Measurements from ENCODE around the gene PERP. TPM values are rescaled to one million over a fixed set of nuclear protein-coding genes. Genes with fewer than 3 reads are reported as not detected.

Gene PERP
- polyA plus RNA-seq, 1 of the 3 experiments (the other 2 are of a cell fraction) = 0.02 TPM

DNA sequence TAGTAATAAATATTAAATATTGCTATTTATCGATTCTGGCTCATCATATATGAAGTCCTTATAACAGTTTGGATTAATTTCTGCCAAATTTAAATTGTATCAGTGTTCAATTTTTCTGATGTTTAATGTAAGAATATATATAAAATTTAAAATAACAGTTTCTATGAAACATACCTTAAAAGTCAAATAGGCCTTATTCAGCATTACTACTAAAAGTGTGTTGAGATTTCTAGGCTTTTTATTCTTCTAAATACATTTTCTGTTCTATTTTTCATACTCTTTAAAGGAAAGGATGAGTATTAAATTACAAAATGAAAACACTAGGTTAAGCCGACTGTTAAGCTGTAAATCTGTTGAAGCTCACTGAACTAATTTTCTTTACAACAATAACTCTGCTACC is 13.6 kb downstream of the PERP start:
- Histone ChIP-seq H3K4me2 (no peak overlapping the region), H3K9me3 (no peaks in the 10 kb centered on the region), H3K9ac (no peak overlapping the region), H3K79me2 (ENCODE audit: insufficient read depth) (no peaks in the 10 kb centered on the region), H3K4me1 (ENCODE audit: control insufficient read depth in 1 of 2, insufficient read depth in 2 of 2, low read depth in 1 of 2, low read length in 1 of 2) (no peaks in the 10 kb centered on the region), H3K9me2 (no peaks in the 10 kb centered on the region), H3K27ac (ENCODE audit: low read depth in 2 of 2, low read length in 1 of 2) (no peak overlapping the region), H2AFZ (ENCODE audit: low read depth) (no peak overlapping the region), H4K20me1 (ENCODE audit: insufficient read depth) (no peaks in the 10 kb centered on the region), H3K27me3 (ENCODE audit: insufficient read depth) (no peaks in the 10 kb centered on the region; the same call in 1 of the 2 replicates), H3F3A (replicated peaks; ENCODE audit: insufficient read depth) (no peaks in the 10 kb centered on the region), H3K4me3 (ENCODE audit: low read depth in 2 of 2, low read length in 1 of 2) (no peak overlapping the region), H3K36me3 (replicated peaks in 1 of 2; ENCODE audit: control insufficient read depth in 1 of 2, insufficient read depth in 2 of 2, low read length in 1 of 2) (no peaks in the 10 kb centered on the region)
- TF ChIP-seq SMC3 (IDR thresholded peaks at IDR 0.05; ENCODE audit: low read depth, low read length) (no peak), GABPA (IDR thresholded peaks at IDR 0.05; ENCODE audit: low read depth) (no peak), RFX5 (IDR thresholded peaks at IDR 0.05; ENCODE audit: low read length) (no peak), EZH2phosphoT487 (IDR thresholded peaks at IDR 0.05; ENCODE audit: borderline replicate concordance, low read depth) (no peak), NFIC (IDR thresholded peaks at IDR 0.05; ENCODE audit: borderline replicate concordance) (no peak)
- TF ChIP-seq, protein P1, sequence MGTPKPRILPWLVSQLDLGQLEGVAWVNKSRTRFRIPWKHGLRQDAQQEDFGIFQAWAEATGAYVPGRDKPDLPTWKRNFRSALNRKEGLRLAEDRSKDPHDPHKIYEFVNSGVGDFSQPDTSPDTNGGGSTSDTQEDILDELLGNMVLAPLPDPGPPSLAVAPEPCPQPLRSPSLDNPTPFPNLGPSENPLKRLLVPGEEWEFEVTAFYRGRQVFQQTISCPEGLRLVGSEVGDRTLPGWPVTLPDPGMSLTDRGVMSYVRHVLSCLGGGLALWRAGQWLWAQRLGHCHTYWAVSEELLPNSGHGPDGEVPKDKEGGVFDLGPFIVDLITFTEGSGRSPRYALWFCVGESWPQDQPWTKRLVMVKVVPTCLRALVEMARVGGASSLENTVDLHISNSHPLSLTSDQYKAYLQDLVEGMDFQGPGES (IDR thresholded peaks at IDR 0.05; ENCODE audit: low read depth, low read length) = no peak
- DNase-seq = no peak
- ChIA-PET POLR2A (no interaction called here), CTCF (no interaction called here)
- 8% methylated on average over 2 of the region's 2 CpGs for WGBS (ENCODE audit: low lambda C conversion rate)

DNA sequence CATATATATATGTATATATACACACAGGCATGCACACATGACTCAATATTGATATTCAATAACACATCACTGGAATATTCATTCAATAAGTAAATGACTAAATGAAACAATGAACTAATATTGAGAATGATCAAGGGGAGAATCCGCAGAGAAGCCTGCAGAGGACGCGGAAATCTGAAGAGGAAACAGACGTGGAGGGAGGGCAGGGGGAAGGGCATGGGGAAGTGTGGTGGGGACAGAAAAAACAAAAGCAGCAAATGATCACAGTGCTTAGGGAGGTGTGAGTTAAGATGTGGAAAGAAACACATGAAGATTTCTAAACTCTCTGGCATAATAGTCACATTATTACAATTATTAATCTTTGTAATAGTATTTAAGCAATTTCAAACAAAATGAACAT is 14.5 kb downstream of the PERP start:
- Histone ChIP-seq H3K27me3 (ENCODE audit: insufficient read depth) (no peaks in the 10 kb centered on the region), H3K9me3 (no peaks in the 10 kb centered on the region), H3K4me1 (ENCODE audit: control insufficient read depth in 1 of 2, insufficient read depth in 2 of 2, low read depth in 1 of 2, low read length in 1 of 2) (no peaks in the 10 kb centered on the region), H3K27ac (ENCODE audit: low read depth in 2 of 2, low read length in 1 of 2) (no peak overlapping the region), H3K4me3 (ENCODE audit: low read depth in 2 of 2, low read length in 1 of 2) (no peak overlapping the region), H3K9ac (no peak overlapping the region), H3K79me2 (ENCODE audit: insufficient read depth) (no peaks in the 10 kb centered on the region), H3K4me2 (no peak overlapping the region), H2AFZ (ENCODE audit: low read depth) (no peak overlapping the region), H4K20me1 (ENCODE audit: insufficient read depth) (no peaks in the 10 kb centered on the region), H3F3A (replicated peaks; ENCODE audit: insufficient read depth) (no peaks in the 10 kb centered on the region), H3K9me2 (no peaks in the 10 kb centered on the region), H3K36me3 (replicated peaks in 1 of 2; ENCODE audit: control insufficient read depth in 1 of 2, insufficient read depth in 2 of 2, low read length in 1 of 2) (no peaks in the 10 kb centered on the region)
- ChIA-PET CTCF (no interaction called here), POLR2A (no interaction called here)
- no peak for DNase-seq
- TF ChIP-seq, protein P2, sequence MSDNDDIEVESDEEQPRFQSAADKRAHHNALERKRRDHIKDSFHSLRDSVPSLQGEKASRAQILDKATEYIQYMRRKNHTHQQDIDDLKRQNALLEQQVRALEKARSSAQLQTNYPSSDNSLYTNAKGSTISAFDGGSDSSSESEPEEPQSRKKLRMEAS (IDR thresholded peaks at IDR 0.05; ENCODE audit: low read depth) = no peak
- TF ChIP-seq RCOR1 (IDR thresholded peaks at IDR 0.05; ENCODE audit: low read length) (no peak), FOXM1 (IDR thresholded peaks at IDR 0.05; ENCODE audit: low read depth) (no peak), CHD2 (IDR thresholded peaks at IDR 0.05; ENCODE audit: low read length, partially characterized antibody) (no peak), FOXJ3 (CRISPR knock-in tag; IDR thresholded peaks at IDR 0.05) (no peak), YY1 (IDR thresholded peaks at IDR 0.05; ENCODE audit: low read depth) (no peak), RFX5 (IDR thresholded peaks at IDR 0.05; ENCODE audit: low read length) (no peak), NRF1 (IDR thresholded peaks at IDR 0.05; ENCODE audit: low read depth, low read length) (no peak)
- TF ChIP-seq, protein P3, sequence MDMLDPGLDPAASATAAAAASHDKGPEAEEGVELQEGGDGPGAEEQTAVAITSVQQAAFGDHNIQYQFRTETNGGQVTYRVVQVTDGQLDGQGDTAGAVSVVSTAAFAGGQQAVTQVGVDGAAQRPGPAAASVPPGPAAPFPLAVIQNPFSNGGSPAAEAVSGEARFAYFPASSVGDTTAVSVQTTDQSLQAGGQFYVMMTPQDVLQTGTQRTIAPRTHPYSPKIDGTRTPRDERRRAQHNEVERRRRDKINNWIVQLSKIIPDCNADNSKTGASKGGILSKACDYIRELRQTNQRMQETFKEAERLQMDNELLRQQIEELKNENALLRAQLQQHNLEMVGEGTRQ (IDR thresholded peaks at IDR 0.05; ENCODE audit: borderline replicate concordance, low read depth, low read length) = no peak
- TF ChIP-seq, protein P4, sequence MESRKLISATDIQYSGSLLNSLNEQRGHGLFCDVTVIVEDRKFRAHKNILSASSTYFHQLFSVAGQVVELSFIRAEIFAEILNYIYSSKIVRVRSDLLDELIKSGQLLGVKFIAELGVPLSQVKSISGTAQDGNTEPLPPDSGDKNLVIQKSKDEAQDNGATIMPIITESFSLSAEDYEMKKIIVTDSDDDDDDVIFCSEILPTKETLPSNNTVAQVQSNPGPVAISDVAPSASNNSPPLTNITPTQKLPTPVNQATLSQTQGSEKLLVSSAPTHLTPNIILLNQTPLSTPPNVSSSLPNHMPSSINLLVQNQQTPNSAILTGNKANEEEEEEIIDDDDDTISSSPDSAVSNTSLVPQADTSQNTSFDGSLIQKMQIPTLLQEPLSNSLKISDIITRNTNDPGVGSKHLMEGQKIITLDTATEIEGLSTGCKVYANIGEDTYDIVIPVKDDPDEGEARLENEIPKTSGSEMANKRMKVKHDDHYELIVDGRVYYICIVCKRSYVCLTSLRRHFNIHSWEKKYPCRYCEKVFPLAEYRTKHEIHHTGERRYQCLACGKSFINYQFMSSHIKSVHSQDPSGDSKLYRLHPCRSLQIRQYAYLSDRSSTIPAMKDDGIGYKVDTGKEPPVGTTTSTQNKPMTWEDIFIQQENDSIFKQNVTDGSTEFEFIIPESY (IDR thresholded peaks at IDR 0.05; ENCODE audit: borderline replicate concordance, low read depth) = no peak
- 9% methylated on average over 4 of the region's 4 CpGs for WGBS (ENCODE audit: low lambda C conversion rate)

All from SK-N-SH (cell line).